GM12892 (cell line): Measurements from ENCODE around the gene CCDC81.
"Not testable (repeated sequence)": the region's sequence is repeated elsewhere in the genome, so short reads cannot be mapped to it uniquely, and the experiment has no call there.

Experiments
- DNase-seq: peaks from one replicate; pipeline ENCODE4 v3.0.0; 2011; ENCODE audit not compliant: insufficient read length
- FAIRE-seq: peaks from 2 replicates; lab custom pipeline; 2011; peaks lifted over from hg19 to GRCh38; lab: Jason Lieb, UNC
- POLR2A ChIP-seq: IDR thresholded peaks from 2 replicates; pipeline ENCODE4 v1.6.1; 2011; ENCODE audit warnings: low read depth, low read length, control low read depth
- POLR2AphosphoS5 ChIP-seq: IDR thresholded peaks from 2 replicates; pipeline ENCODE4 v1.6.1; 2011; ENCODE audit warnings: low read depth, low read length, control low read depth
- TAF1 ChIP-seq: IDR thresholded peaks from 2 replicates; pipeline ENCODE4 v1.6.1; 2011; ENCODE audit warnings: low read depth, mild to moderate bottlenecking, control low read depth, low read length, borderline replicate concordance

CCDC81 gene

GRCh38 chr11:86422371-86422770 is 47.7 kb downstream of the CCDC81 start:
- TF ChIP-seq POLR2A, result no peak
- no peak for TF ChIP-seq TAF1
- TF ChIP-seq POLR2AphosphoS5, result no peak
- DNase-seq, result no peak
- FAIRE-seq, result no peak

- FAIRE-seq, result not testable (repeated sequence)
Observed at GRCh38 chr11:86423488-86423887, 48.8 kb downstream of the CCDC81 start.

DNA sequence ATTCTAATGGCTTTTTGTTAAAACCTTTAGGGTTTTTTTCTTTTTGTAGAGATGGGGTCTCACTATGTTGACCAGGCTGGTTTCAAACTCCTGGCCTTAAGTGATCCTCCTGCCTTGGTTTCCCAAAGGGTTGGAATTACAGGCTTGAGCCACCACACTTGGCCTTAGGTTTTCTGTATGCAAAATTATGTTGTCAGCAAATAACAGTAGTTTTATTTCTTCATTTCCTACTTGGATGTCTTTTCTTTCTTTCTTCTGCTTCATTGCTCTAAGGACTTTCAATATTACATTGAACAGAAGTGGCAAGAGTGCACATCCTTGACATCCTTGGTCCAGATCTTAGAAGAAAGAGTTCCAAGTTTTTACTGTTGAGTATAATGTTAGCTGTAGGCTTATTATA is 52.8 kb downstream of the CCDC81 start:
- FAIRE-seq (peak; percentile 5), DNase-seq (no peak)
- TF ChIP-seq POLR2A, result no peak
- no peak for TF ChIP-seq TAF1
- no peak for TF ChIP-seq POLR2AphosphoS5

More at GRCh38 chr11:86423488-86423887, 48.8 kb downstream of the CCDC81 start:
- not testable (repeated sequence) for DNase-seq

DNA sequence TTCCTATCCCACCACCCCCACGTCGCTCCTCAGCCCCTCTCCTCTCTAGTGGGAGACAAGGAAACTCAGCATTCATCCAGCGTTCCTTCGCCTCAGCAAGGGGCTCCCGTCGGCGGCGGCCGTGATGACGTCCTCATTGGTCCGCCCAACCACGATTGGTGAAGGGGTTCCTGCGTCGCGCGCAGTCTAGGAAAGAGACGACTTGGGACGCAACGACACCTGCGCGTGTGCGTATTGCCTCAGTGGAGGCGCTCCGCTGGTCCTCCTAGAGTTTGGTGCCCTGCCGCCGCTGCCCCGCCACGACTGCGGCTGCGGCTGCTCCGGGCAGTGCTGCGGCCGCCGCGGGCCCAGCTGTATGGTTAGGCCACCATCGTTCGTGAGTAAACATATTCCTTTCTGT is 56.6 kb downstream of the CCDC81 start:
- FAIRE-seq (no peak), DNase-seq (no peak)
- TF ChIP-seq POLR2AphosphoS5 (no peak), POLR2A (no peak), TAF1 (no peak)

DNA sequence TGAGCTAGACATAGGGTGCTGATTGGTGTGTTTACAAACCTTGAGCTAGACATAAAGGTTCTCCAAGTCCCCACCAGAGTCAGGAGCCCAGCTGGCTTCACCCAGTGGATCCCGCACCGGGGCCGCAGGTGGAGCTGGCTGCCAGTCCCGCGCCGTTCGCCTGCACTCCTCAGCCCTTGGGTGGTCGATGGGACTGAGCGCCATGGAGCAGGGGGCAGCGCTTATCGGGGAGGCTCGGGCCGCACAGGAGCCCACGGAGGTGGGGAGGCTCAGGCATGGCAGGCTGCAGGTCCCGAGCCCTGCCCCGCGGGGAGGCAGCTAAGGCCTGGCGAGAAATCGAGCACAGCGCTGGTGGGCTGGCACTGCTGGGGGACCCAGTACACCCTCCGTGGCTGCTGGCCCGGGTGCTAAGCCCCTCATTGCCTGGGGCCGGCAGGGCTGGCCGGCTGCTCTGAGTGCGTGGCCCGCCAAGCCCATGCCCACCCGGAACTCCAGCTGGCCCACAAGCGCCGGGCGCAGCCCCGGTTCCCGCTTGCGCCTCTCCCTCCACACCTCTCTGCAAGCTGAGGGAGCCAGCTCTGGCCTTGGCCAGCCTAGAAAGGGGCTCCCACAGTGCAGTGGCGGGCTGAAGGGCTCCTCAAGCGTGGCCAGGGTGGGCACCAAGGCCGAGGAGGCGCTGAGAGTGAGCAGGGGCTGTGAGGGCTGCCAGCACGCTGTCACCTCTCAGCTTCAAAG is 58.8 kb downstream of the CCDC81 start:
- not testable (repeated sequence) for DNase-seq, FAIRE-seq

GRCh38 chr11:86435711-86436110 is 61.0 kb downstream of the CCDC81 start:
- FAIRE-seq (no peak), DNase-seq (no peak)
- TF ChIP-seq POLR2A (no peak), TAF1 (no peak), POLR2AphosphoS5 (no peak)

DNA sequence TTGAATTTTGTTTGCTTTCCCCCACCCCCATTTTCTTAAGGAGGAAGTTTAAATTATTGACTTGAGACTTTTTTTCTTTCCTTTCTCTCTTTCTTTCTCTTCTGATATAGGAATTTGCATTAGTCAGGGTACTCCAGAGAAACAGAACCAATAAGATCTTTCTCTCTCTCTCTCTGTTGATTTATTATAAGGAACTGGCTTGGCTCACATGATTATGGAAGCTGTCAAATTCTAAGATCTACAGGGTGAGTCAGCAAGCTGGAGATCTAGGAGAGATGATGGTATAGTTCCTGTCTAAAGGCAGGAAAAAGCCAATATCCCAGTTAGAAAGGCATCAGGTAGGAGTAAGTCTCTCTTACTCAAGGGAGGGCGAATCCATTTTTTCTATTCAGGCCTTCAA is 64.0 kb downstream of the CCDC81 start:
- TF ChIP-seq POLR2A (no peak), POLR2AphosphoS5 (no peak), TAF1 (no peak)
- no peak for FAIRE-seq
- DNase-seq, result no peak

GRCh38 chr11:86440305-86440716 is 65.6 kb downstream of the CCDC81 start:
- TF ChIP-seq POLR2AphosphoS5 (no peak), TAF1 (no peak), POLR2A (no peak)
- FAIRE-seq, result no peak

DNA sequence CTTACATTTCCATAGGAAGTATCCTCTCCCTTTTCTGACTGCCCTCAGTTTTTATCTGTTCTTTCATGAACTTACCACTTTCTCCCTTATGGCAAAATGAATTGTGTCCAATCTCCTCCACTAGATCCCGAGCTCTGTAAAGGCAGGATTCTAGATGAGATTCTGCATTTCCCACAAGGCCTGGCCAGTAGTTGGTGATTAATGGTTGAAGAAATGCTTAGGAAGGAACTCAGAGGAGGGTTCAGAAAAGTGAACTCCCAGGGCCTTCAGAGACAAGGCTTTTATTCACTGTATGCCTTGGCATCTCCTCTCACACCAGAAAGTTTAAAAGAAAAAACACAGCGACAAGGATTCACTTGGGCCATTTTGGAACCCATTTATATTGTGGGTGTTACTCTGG is 66.2 kb downstream of the CCDC81 start:
- no peak for TF ChIP-seq TAF1
- no peak for TF ChIP-seq POLR2A
- TF ChIP-seq POLR2AphosphoS5, result no peak
- DNase-seq (no peak), FAIRE-seq (no peak)

More at GRCh38 chr11:86440305-86440716, 65.6 kb downstream of the CCDC81 start:
- no peak for DNase-seq

GRCh38 chr11:86442420-86442819 is 67.7 kb downstream of the CCDC81 start:
- DNase-seq (no peak), FAIRE-seq (peak; percentile 38)
- no peak for TF ChIP-seq POLR2A

- DNase-seq (no peak), FAIRE-seq (peak; percentile 46)
- TF ChIP-seq TAF1 (no peak), POLR2A (no peak), POLR2AphosphoS5 (no peak)
Observed at GRCh38 chr11:86442827-86443226, 68.1 kb downstream of the CCDC81 start.

GRCh38 chr11:86443415-86443814 is 68.7 kb downstream of the CCDC81 start:
- FAIRE-seq (peak; percentile 58), DNase-seq (no peak)
- TF ChIP-seq POLR2A (no peak), POLR2AphosphoS5 (no peak), TAF1 (no peak)

- FAIRE-seq (no peak), DNase-seq (no peak)
- TF ChIP-seq POLR2AphosphoS5 (no peak), POLR2A (no peak), TAF1 (no peak)
Observed at GRCh38 chr11:86444981-86445380, 70.3 kb downstream of the CCDC81 start.
